NCI-H187 (cell line): ENCODE data around the gene CHD9NB.

Experiments
- DNase-seq, 2 experiments: peaks; one replicate each; lab custom pipeline; 2025; lab: John Stamatoyannopoulos, UW

Gene CHD9NB

GRCh38 chr16:53029971-53030370 lies 22.7 kb downstream of the CHD9NB start:
- no peak for DNase-seq

- no peak for DNase-seq
Measured at GRCh38 chr16:53024045-53024444, 28.7 kb downstream of the CHD9NB start.

GRCh38 chr16:53022374-53022773 lies 30.3 kb downstream of the CHD9NB start:
- peak in 1 of 2 experiments; percentile 3 for DNase-seq

- DNase-seq: no peak
Measured at GRCh38 chr16:53018834-53019416, 33.8 kb downstream of the CHD9NB start.

- DNase-seq: no peak
Measured at GRCh38 chr16:53014287-53014686, 38.4 kb downstream of the CHD9NB start.

GRCh38 chr16:53007095-53007494 lies 45.6 kb downstream of the CHD9NB start:
- DNase-seq: no peak

- DNase-seq: no peak
Measured at GRCh38 chr16:52997922-52998321, 54.8 kb downstream of the CHD9NB start.

- DNase-seq: no peak
Measured at GRCh38 chr16:52994942-52995341, 57.8 kb downstream of the CHD9NB start.

- DNase-seq: no peak
Measured at GRCh38 chr16:52993179-52993578, 59.5 kb downstream of the CHD9NB start.

- DNase-seq: no peak
Measured at GRCh38 chr16:52991572-52991971, 61.1 kb downstream of the CHD9NB start.
